HepG2 (cell line): Measurements from ENCODE around the gene IGF2. TPM values are rescaled to one million over a fixed set of nuclear protein-coding genes. Genes with fewer than 3 reads are reported as not detected.
A peak's percentile ranks its signal among the peaks of the same experiment; 100 is the strongest.

Experiments used
- DMAP1 ChIP-seq: IDR thresholded peaks from 2 replicates; pipeline ENCODE4 v1.6.1; 2016
- HMG20A ChIP-seq: IDR thresholded peaks from 2 replicates; pipeline ENCODE4 v1.6.1; 2016; ENCODE audit warnings: borderline replicate concordance
- KDM4B ChIP-seq: sonication (generic); formaldehyde crosslinking; IDR thresholded peaks from 2 replicates; pipeline ENCODE4 v1.4.0; 2020; ENCODE audit warnings: missing genetic modification reagents
- MAFG ChIP-seq: sonication (generic); formaldehyde crosslinking; IDR thresholded peaks from 2 replicates; pipeline ENCODE4 v1.5.1; 2020; ENCODE audit warnings: mild to moderate bottlenecking, missing genetic modification reagents
- NR2F1 ChIP-seq, 2 experiments: fragments of 450-650 bp in 1 of 2; formaldehyde crosslinking in 1 of 2; IDR thresholded peaks; 2 replicates each; pipeline versions ENCODE4 v1.5.0 to v1.6.1; 2016 to 2020; ENCODE audit warnings: mild to moderate bottlenecking in 1 of 2, missing compliant biosample characterization in 1 of 2, missing genetic modification reagents in 1 of 2, moderate library complexity in 1 of 2
- RFXAP ChIP-seq: sonication (generic); formaldehyde crosslinking; IDR thresholded peaks from 2 replicates; pipeline ENCODE4 v1.4.0; 2020; ENCODE audit warnings: missing genetic modification reagents, borderline replicate concordance
- SALL1 ChIP-seq: sonication (generic); formaldehyde crosslinking; IDR thresholded peaks from 2 replicates; pipeline ENCODE4 v1.8.0; 2022; ENCODE audit warnings: mild to moderate bottlenecking, missing genetic modification reagents
- TRAFD1 ChIP-seq: sonication (generic); formaldehyde crosslinking; IDR thresholded peaks from 2 replicates; pipeline ENCODE4 v1.5.1; 2020; ENCODE audit warnings: missing genetic modification reagents, mild to moderate bottlenecking, borderline replicate concordance
- ZC3H13 ChIP-seq: sonication (generic); formaldehyde crosslinking; IDR thresholded peaks from 2 replicates; pipeline ENCODE4 v1.8.1; 2023; ENCODE audit warnings: mild to moderate bottlenecking, missing genetic modification reagents, moderate library complexity
- ZFP37 ChIP-seq: sonication (generic); formaldehyde crosslinking; IDR thresholded peaks from 2 replicates; pipeline ENCODE4 v1.4.0; 2020; ENCODE audit warnings: missing genetic modification reagents, borderline replicate concordance
- ZNF17 ChIP-seq: sonication (generic); formaldehyde crosslinking; IDR thresholded peaks from 2 replicates; pipeline ENCODE4 v1.5.0; 2020; ENCODE audit warnings: mild to moderate bottlenecking, missing genetic modification reagents
- ZNF326 ChIP-seq: sonication (generic); formaldehyde crosslinking; IDR thresholded peaks from 2 replicates; pipeline ENCODE4 v1.4.0; 2020; ENCODE audit warnings: missing genetic modification reagents, borderline replicate concordance
- ZNF335 ChIP-seq: sonication (generic); formaldehyde crosslinking; IDR thresholded peaks from 2 replicates; pipeline ENCODE4 v1.4.0; 2020; ENCODE audit warnings: missing genetic modification reagents
- ZNF33A ChIP-seq: sonication (generic); formaldehyde crosslinking; IDR thresholded peaks from 2 replicates; pipeline ENCODE4 v1.5.1; 2020; ENCODE audit warnings: missing genetic modification reagents, mild to moderate bottlenecking, moderate library complexity, borderline replicate concordance
- ZNF577 ChIP-seq: sonication (generic); formaldehyde crosslinking; IDR thresholded peaks from 2 replicates; pipeline ENCODE4 v1.4.0; 2020; ENCODE audit warnings: mild to moderate bottlenecking, low read depth, missing genetic modification reagents, borderline replicate concordance
- ZNF747 ChIP-seq: sonication (generic); formaldehyde crosslinking; IDR thresholded peaks from 2 replicates; pipeline ENCODE4 v1.8.1; 2023; ENCODE audit warnings: missing genetic modification reagents, mild to moderate bottlenecking, borderline replicate concordance
- ZSCAN25 ChIP-seq: sonication (generic); formaldehyde crosslinking; IDR thresholded peaks from 2 replicates; pipeline ENCODE4 v1.8.0; 2022; ENCODE audit warnings: mild to moderate bottlenecking, missing genetic modification reagents
- polyA plus RNA-seq, 8 experiments: library from polyadenylated mRNA; depleted of rRNA in 3 of 8; stranded (reverse) in 7 of 8; unstranded in 1 of 8; fragments of >200 nt; fragmentation: Illumina TruSeq in 4 of 8; extraction: Trizol in 4 of 8; gene quantifications; 2 replicates each; pipeline versions ENCODE4 v1.2.1 to v1.2.3, GENCODE V29; 2011 to 2016; ENCODE audit warnings: low read depth in 4 of 8, missing spikeins in 1 of 8, mixed read lengths in 1 of 8; ENCODE audit not compliant: insufficient read depth in 1 of 8
- total RNA-seq, 5 experiments: library from RNA; depleted of rRNA; stranded (reverse); fragments of >200 nt; fragmentation: Illumina TruSeq; extraction: Trizol; gene quantifications; 2 replicates each; pipeline ENCODE4 v1.2.3, GENCODE V29; 2016; ENCODE audit warnings: low read depth in 1 of 5
- TF ChIP-seq, protein P1 (sequence below): sonication (generic); formaldehyde crosslinking; IDR thresholded peaks from 2 replicates; pipeline ENCODE4 v1.8.0; 2022; ENCODE audit warnings: low read depth, missing genetic modification reagents
- TF ChIP-seq, protein P2 (sequence below): IDR thresholded peaks from 2 replicates; pipeline ENCODE4 v1.6.1; 2016
- TF ChIP-seq, protein P3 (sequence below): sonication (generic); formaldehyde crosslinking; IDR thresholded peaks from 2 replicates; pipeline ENCODE4 v1.4.0; 2020; ENCODE audit warnings: missing genetic modification reagents, mild to moderate bottlenecking, borderline replicate concordance
- TF ChIP-seq, protein P4 (sequence below): sonication (generic); formaldehyde crosslinking; IDR thresholded peaks from 2 replicates; pipeline ENCODE4 v1.4.0; 2020; ENCODE audit warnings: mild to moderate bottlenecking, missing genetic modification reagents
- TF ChIP-seq, protein P5 (sequence below): sonication (generic); formaldehyde crosslinking; IDR thresholded peaks from 2 replicates; pipeline ENCODE4 v1.8.1; 2023; ENCODE audit warnings: mild to moderate bottlenecking, missing genetic modification reagents, borderline replicate concordance

The IGF2 gene
- total and polyA plus RNA-seq, 2 of the 13 experiments (the other 11 are each of a cell fraction or from before 2014, with no cell fraction given), result 79.1 to 254 TPM

GRCh38 chr11:2129699-2130366 lies 9.4 kb downstream of the IGF2 start (continued):
- TF ChIP-seq, protein P1, sequence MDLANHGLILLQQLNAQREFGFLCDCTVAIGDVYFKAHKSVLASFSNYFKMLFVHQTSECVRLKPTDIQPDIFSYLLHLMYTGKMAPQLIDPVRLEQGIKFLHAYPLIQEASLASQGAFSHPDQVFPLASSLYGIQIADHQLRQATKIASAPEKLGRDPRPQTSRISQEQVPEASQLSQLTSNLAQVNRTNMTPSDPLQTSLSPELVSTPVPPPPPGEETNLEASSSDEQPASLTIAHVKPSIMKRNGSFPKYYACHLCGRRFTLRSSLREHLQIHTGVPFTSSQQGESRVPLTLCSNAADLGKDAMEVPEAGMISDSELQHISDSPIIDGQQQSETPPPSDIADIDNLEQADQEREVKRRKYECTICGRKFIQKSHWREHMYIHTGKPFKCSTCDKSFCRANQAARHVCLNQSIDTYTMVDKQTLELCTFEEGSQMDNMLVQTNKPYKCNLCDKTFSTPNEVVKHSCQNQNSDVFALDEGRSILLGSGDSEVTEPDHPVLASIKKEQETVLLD, result 0 out of 2 replicates have a peak, but pooled peaks have one; percentile 22
- TF ChIP-seq ZNF577 (CRISPR knock-in tag), result no peak
- TF ChIP-seq, protein P2, sequence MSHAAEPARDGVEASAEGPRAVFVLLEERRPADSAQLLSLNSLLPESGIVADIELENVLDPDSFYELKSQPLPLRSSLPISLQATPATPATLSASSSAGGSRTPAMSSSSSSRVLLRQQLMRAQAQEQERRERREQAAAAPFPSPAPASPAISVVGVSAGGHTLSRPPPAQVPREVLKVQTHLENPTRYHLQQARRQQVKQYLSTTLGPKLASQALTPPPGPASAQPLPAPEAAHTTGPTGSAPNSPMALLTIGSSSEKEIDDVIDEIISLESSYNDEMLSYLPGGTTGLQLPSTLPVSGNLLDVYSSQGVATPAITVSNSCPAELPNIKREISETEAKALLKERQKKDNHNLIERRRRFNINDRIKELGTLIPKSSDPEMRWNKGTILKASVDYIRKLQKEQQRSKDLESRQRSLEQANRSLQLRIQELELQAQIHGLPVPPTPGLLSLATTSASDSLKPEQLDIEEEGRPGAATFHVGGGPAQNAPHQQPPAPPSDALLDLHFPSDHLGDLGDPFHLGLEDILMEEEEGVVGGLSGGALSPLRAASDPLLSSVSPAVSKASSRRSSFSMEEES, result no peak
- TF ChIP-seq KDM4B (CRISPR knock-in tag), result no peak
- TF ChIP-seq ZNF747, result peak; percentile 45; the same call in 1 of the 2 replicates
- TF ChIP-seq ZNF335 (CRISPR knock-in tag), result no peak
- peak; percentile 99 for TF ChIP-seq ZC3H13
- TF ChIP-seq HMG20A (CRISPR knock-in tag), result no peak
- TF ChIP-seq, protein P3, sequence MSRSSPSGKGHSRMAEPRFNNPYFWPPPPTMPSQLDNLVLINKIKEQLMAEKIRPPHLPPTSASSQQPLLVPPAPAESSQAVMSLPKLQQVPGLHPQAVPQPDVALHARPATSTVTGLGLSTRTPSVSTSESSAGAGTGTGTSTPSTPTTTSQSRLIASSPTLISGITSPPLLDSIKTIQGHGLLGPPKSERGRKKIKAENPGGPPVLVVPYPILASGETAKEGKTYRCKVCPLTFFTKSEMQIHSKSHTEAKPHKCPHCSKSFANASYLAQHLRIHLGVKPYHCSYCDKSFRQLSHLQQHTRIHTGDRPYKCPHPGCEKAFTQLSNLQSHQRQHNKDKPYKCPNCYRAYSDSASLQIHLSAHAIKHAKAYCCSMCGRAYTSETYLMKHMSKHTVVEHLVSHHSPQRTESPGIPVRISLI (CRISPR knock-in tag), result no peak; the same call in 1 of the 2 replicates
- TF ChIP-seq, protein P4, sequence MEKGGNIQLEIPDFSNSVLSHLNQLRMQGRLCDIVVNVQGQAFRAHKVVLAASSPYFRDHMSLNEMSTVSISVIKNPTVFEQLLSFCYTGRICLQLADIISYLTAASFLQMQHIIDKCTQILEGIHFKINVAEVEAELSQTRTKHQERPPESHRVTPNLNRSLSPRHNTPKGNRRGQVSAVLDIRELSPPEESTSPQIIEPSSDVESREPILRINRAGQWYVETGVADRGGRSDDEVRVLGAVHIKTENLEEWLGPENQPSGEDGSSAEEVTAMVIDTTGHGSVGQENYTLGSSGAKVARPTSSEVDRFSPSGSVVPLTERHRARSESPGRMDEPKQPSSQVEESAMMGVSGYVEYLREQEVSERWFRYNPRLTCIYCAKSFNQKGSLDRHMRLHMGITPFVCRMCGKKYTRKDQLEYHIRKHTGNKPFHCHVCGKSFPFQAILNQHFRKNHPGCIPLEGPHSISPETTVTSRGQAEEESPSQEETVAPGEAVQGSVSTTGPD, result peak; percentile 84
- no peak for TF ChIP-seq RFXAP
- TF ChIP-seq ZNF326 (CRISPR knock-in tag), result peak; percentile 56; the same call in 1 of the 2 replicates
- TF ChIP-seq ZNF33A (CRISPR knock-in tag), result peak; percentile 54; the same call in 1 of the 2 replicates
- no peak for TF ChIP-seq DMAP1 (CRISPR knock-in tag)
- 0 out of 2 replicates have a peak, but pooled peaks have one; percentile 14 for TF ChIP-seq ZFP37
- TF ChIP-seq ZNF17 (CRISPR knock-in tag), result no peak
- peak in 1 of 2 experiments; percentile 26; a peak in 1 of 4 replicates for TF ChIP-seq NR2F1 (CRISPR knock-in tag; IDR thresholded peaks at IDR 0.05)
- peak; percentile 57; the same call in 1 of the 2 replicates for TF ChIP-seq TRAFD1
- TF ChIP-seq, protein P5, sequence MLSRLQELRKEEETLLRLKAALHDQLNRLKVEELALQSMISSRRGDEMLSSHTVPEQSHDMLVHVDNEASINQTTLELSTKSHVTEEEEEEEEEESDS (CRISPR knock-in tag), result 0 out of 2 replicates have a peak, but pooled peaks have one; percentile 64
- TF ChIP-seq SALL1 (CRISPR knock-in tag), result peak; percentile 18; the same call in 1 of the 2 replicates
- TF ChIP-seq MAFG (CRISPR knock-in tag), result no peak
- TF ChIP-seq ZSCAN25 (CRISPR knock-in tag), result peak; percentile 12; the same call in 1 of the 2 replicates
